Measurements from ENCODE around the gene STOM.
"Not testable (repeated sequence)": the region's sequence is repeated elsewhere in the genome, so short reads cannot be mapped to it uniquely, and the experiment has no call there.

Gene STOM

DNA sequence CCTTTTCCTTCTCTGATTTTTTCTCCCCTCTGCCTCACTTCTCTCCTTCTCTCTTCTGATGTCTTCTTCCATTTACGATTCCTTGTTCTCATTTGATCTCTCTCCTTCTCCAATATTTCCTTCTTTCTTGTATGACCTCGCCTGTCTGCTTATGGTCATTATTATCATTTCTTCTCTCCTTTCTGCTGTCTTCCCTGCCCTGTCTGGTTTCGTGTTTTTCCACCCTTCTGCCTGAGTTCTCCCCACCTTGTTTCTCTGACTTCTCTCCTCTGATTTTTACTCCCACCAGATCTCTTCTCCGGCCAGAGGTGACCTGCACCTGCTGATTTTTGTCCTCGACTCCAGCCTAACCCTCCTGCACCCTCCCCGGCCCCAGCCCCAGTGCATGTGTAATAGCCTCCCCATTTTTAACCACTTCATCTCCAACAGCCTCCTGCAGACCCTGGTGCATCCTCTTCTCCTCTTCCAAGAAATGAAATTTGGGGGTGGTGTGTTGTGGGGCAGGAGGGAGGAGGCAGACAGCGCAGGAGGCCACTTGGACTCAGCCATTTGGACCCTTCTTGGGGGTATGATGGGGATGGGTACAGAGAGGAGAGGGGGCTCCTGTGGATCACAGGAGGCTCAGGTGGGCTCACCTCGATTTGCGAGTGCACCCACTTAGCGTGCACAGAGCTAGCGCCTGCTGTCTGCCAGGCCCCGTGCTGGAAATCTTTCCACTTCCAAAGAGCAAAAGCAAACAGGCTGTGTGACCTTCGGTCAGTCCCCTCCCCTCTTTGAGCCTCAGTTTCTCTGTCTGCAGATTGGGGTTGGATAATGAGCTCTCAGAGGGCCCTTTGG, 69.5 kb downstream of the STOM start:
- no peak for DNase-seq (ENCODE audit: low spot score)

DNA sequence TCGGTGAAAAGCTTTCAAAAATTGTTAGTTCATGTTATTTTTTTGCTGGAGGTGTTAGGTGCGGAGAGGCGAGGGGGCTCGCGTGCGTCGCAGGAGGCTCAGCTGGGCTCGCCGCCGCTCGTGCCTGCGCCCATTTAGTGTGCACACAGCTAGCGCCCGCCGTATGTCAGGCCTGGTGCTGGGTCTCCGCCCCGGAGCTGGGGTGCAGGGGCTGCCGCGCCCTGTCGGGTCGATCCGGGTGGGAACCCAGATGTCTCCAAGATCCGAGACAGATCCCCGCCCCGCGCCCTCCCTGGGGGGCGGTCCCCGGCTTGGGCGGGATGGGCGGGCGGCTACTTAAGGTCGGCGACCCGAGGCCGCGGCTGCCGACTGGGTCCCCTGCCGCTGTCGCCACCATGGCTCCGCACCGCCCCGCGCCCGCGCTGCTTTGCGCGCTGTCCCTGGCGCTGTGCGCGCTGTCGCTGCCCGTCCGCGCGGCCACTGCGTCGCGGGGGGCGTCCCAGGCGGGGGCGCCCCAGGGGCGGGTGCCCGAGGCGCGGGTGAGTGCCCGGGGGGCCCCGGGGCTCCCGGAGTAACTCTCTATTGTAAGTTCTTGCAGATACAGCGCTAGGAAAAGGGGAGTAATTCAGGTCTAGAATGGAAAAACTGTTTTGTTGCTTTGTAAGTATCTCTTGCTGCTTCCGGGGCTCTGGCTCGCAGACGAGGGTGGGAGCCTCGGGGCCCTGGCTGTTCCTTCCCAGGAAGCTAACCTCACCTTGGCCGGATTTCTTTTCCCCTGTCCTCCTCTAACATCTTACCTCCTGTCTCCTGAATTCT, 70.4 kb downstream of the STOM start:
- DNase-seq (ENCODE audit: low spot score) = no peak

DNA sequence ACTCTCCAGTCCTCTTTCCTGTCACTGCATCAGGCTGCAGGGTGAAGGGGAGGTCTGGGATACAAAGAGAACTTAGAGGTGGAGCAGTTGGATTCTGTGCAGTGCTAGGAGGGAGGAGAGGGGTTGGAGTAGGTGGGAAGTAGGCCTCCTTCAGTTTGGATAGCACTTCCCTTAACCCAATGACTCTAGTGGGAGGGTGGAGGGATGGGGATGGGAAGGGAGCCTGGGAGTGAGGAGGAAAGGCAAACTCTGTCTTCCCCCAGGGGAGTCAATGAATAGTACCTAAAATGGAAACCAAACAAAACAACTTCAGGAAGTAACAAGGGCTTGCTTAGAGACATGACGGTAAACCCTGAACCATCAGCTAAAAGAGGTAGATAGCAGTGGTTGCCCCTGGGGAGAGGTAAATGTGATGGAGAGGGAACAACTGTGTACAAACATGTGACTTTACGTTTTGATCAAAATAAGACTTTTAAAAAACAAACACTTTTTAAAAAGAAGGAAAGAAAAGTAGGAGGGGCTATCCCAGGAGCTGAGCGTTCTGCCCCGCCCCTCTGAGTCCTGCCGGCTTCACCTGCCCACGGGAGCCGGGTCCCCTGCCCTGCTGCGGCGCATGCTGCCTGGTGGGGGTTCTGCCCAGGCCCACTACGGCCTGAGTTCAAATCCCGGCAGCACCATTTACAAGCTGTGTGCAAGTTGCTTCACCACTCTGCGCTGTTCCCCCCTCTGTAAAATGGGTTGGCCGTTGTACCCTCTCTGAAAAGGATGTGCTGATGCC, 71.2 kb downstream of the STOM start:
- no peak for DNase-seq (ENCODE audit: low spot score)

DNA sequence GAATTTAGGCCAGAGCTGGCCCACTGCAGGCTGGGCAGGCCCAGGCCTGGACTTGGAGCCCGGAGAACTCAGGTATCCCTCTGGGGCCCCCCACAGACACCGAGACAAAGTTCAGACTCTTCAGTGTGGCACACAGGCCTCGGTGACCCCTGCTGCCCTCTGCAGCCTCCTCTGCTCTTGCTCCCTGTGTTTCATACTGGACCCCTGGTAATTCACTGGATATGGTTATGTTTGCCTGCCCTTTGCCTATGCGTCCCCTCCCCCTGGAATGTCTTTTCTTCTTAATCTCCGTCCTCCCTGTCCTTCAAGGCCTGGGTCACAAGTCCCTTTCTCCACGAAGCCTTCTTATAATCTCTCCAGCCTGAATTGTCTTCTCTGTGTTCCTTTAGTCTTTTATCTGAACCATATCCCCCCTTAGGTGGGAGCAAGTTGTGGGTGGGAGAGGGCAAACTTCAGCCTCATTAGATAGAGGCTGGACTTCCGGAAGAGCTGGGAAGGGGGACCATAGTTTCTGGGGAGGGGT, 72.0 kb downstream of the STOM start:
- DNase-seq (ENCODE audit: low spot score) = no peak

DNA sequence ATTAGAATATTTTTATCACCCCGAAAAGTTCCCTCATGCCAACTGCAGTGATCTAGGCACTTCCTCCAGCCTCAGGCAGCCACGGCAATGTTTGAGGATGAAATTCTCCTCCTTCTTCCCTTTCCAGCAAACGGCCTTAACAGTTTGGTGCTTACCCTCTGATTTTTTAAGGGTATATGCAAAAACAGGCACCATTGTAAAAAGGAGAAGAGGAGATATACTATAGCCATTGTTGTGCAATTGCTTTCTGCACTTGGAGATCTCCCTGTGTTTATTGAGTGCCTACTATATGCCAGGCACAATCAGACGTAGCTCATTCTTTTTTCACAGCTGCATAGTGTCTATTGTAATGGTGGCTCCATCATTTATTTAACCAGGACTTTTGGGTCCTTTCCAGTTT, 72.7 kb downstream of the STOM start:
- DNase-seq (ENCODE audit: low spot score) = no peak

DNA sequence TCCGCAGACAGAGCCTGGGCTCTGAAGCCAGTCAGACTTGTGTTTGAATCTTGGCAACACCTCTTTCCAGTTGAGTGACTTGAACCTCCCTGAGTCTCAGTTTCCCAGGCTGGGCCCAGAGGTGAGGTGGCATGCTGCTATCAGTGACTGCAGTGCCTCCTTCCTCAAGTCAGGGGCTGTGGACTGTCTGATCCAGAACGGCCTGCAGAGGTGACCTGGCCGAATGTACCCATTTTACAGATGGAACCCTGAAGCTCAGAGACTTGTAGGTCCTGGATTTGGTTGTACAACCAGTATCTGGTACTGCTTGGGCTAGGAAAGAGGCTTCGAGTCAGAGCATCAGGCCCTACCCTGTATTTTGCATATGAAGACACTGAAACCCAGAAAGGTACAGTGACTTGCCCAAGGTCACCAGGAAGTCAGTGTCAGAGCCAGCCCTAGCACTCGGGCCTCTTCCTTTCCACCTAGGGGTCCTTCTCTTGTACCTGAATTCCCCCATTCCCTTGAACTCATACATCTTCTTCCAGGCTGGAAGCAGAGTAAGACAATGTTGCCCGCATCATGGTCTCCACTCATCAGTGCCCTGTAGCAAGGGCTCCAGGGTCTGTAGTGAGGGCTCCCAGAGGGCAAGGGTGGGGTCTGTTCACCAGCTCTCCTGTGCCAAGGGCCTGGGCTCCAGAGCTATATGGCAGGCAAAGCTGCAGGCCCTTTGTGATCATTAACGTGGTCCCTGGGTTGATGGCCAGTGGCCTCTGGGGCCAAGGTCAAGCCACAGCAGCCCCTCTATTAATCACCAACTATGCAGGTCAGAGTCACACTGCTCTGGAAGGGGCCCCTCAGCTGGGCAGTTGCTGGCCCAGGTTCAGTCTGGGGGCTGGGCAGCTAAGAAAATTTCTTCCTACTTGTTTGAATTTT, 73.6 kb downstream of the STOM start:
- DNase-seq (ENCODE audit: low spot score) = no peak

DNA sequence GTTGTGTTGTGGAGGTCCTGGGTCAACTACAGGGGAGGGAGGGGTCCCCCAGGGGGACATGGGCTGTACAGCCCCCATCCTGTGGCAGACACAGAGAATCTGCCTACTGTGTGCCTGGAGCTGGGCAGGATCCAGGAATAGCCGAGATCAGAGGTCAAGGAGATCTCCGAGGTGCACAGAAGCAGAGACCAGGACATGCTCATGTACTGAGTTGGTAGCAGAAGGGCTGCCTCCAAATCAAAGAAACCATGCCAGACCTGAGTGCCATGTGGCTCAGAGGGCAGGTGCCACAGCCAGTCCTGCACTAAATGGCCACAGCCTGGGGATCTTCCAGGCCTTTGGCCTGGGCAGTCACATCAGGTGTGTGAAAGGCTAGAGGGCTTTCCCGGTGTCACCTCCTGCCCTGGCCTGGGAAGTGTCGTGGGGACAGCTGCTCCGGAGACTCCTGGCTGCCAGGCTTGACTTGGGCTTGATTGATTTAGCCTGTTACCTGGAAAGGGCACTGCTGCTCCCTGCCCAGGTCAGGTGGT, 74.3 kb downstream of the STOM start:
- no peak for DNase-seq (ENCODE audit: low spot score)

DNA sequence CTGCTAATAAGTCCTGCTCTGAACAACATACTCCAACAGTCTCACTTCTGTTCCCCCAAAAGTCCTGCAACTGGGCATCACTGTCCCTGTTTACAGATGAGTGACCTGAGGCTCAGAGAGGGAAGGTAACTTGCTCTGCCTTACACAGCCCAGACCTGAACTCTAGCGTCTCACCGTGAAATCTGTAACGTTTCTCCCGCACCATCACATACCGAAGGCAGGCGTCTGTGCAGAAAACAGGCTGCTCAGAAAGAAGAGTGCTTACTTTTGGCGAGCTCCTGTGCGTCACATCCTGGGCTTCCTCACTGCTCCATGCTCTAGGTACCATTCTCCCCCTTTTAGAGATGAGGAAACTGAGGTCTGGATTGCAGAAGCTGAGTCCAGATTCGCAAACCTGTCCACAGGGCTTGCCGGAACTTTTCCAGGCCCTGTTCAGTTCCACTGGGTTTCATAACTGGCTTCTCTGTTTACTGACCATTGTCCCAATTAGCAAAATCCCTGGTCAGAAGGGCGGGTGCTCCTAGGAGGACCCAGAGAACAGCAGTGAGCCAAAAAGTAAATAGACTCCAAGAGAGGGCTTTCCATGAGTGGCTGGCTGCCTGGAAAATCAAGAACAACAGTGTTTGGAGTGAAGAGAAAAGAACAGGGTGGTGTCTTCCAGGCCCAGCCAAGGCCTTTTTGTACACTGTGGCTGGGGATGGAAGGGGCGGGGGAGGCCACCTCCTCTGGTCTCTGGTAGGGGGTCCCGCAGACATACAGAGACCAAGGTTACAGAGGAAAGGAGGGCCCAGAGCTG, 75.0 kb downstream of the STOM start:
- DNase-seq (ENCODE audit: low spot score) = peak; percentile 78

DNA sequence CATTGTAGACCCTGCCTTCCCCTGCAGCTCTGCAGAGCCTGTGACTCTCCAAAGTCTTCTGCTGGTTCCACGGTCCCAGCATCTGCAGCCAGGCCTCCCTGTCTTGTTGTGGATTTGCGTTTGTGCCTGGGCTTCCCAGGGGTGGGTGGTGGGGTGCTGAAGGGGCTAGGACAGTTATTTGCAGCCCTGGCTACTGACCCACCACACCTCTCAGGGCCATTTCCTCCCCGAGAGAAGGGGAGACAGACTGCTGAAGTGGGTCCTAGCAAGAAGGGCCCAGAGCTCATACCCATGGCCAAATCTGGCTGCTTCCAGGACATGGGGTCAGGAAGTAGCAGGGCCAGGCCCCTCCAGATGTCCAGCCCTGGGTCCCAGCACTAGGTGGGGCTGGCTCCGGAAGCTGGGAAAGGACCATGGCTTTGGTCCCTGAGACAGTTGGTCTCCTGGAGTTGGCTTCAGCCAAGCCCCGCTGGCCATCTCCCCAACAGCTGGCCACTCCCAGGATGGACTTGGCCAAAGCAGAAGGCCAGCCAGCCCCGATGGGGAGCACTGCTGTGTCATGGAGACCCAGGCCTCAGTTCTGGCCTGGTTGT, 75.8 kb downstream of the STOM start:
- no peak for DNase-seq (ENCODE audit: low spot score)

DNA sequence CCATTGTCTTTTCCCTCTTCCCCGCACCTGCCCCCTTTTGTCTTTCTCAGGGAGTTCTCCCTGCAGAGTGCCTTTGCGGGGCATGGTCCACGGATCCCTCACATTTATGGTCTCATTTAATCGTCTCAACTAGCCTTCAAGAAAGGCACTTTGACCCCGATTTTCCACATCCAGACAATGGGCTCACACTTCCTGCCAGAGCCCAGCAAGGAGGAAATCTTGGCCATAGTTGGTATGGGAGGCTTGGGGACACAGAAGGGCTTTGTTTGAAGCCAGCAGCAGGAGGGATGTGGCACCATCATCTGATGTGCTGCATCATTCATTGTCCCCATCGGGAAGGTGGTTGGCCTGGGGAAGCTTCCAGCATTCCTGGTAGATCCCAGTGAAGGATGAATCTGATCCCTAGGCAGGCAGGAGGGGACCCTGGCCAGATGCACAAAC, 77.2 kb downstream of the STOM start:
- DNase-seq (ENCODE audit: low spot score) = peak; percentile 86

DNA sequence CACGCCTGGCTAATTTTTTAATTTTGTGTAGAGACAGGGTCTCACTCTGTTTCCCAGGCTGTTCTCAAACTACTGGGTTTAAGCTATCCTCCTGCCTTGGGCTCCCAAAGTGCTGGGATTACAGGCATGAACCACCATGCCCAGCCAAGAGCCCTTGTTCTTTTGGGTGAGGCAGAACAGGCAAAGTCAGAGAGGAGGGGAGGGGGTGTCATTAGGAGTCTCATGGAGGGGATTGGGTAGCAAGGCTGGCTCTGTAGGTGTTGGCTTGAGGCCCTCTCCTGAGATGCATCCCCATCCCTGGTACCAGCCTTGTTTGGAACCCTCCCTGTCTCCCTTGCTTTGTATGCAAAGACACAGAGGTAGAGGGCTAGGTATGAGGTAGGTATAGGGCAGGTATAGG, 78.0 kb downstream of the STOM start:
- DNase-seq (ENCODE audit: low spot score) = no peak

DNA sequence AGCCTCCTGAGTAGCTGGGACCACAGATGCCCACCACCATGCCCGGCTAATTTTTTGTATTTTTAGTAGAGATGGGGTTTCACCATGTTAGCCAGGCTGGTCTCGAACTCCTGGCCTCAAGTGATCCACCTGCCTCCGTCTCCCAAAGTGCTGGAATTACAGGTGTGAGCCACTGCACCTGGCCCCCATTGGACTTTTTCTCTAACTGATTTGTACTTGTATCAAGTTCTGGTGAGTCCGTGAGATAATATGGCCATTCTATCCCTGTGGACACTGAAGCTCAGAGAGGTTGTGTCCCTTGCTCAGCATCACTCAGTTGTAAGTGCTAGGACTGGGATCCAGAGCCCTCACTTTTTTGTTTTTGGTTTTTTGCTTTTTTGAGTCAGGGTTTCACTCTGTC, 78.5 kb downstream of the STOM start:
- DNase-seq (ENCODE audit: low spot score) = not testable (repeated sequence)

DNA sequence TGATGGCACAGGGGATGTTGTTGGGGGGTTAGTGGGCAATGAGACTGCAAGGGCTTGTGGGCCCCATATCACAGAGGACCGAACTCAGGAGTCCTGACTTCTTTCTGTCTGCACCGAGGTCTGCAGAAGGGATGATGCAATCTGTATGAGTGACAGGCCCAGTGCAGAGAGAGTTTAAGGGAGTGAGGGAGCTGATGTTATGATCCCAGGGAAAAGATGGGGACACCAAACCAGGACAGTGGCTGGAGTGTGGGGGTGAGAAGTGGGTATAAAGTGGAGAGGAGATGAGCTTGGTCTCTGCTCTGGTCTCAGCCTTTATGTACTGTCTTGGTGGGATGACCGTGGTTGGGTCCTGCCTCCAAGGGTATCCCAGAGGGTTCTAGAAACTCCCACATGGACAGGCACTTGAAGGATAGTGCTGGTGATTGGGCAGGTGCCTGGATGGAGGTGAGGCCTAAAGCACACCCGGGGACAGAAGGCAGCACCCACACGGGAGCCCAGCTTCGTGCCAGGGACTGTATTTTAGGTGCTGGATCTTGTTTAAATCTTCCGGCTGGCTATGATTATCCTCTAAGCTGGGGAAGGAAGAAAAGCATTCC, 80.2 kb downstream of the STOM start:
- DNase-seq (ENCODE audit: low spot score) = no peak

DNA sequence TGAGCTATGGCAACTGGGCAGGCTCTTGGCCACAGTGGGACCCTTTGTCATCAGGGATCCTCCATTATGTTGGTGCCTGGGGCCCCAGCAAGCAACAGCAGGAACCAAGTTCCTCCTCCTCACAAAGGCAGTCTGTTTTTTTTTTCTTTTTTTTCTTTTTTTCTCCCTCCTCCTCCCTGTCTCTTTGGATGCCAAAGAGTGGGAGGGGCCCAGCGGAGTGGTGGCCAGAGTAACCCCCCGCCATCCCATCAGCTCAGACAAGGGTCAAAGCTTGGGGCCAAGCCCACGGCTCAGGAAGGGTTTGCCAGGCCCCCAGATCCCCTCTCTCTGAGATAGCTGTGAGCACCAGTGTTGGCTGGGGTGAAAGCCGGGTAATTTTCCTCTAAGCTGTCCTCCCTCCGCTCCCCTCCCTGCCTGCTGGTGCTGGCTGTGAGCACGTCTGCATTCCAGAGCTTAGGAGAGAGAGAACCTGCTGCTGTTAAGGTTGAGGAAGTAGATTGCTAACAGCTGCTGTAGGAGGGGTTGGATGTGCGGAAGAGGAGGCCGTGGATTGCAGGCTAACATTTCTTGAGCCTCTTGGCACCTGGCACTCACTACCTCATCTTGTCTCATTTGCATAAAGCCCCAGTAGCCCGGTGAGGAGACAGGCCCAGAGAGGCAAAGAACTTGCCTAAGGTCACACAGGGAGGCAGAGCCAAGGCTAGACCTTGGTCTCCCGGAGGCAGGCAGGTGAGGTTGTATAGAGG, 80.9 kb downstream of the STOM start:
- DNase-seq (ENCODE audit: low spot score) = peak; percentile 88

Data from Ammon's horn (tissue), 1 donor.